MCF 10A (cell line): Measurements from ENCODE around the gene PFKFB2. TPM values are rescaled to one million over a fixed set of nuclear protein-coding genes. Genes with fewer than 3 reads are reported as not detected.

Experiments used
- BruUV-seq: library from RNA; stranded (reverse); fragments of 400-500 nt; replicated peaks from 2 replicates; lab custom pipeline; 2021; lab: Mats Ljungman, UMichigan
- CTCF ChIA-PET: fragments of 300-600 bp; sonication (Branson Sonifier 250); formaldehyde crosslinking; extraction: SDS; loops from one replicate; lab custom pipeline; 2021; ENCODE audit warnings: antibody characterized with exemption, inconsistent platforms; lab: Yijun Ruan, JAX
- POLR2A ChIA-PET: fragments of 300-600, 350-650 bp; sonication (Branson Sonifier 250); formaldehyde crosslinking; extraction: SDS; loops from one replicate; lab custom pipeline; 2020; ENCODE audit warnings: antibody characterized with exemption, inconsistent platforms; lab: Yijun Ruan, JAX
- DNase-seq: peaks from one replicate; pipeline ENCODE4 v3.0.0-alpha.2; 2018; ENCODE audit not compliant: unreplicated experiment
- H3K27ac Mint-ChIP-seq: one replicate; pipeline ENCODE4 v1.8.0; 2022; ENCODE audit warnings: mild to moderate bottlenecking, low read depth, mixed read lengths; ENCODE audit not compliant: unreplicated experiment
- H3K27me3 Mint-ChIP-seq: one replicate; pipeline ENCODE4 v1.8.0; 2022; ENCODE audit warnings: mixed read lengths; ENCODE audit not compliant: insufficient read depth, unreplicated experiment
- H3K36me3 Mint-ChIP-seq: one replicate; pipeline ENCODE4 v1.8.0; 2022; ENCODE audit warnings: mild to moderate bottlenecking, moderate library complexity, mixed read lengths; ENCODE audit not compliant: insufficient read depth, unreplicated experiment
- H3K4me1 Mint-ChIP-seq: one replicate; pipeline ENCODE4 v1.8.0; 2022; ENCODE audit warnings: mixed read lengths; ENCODE audit not compliant: insufficient read depth, unreplicated experiment
- H3K4me3 Mint-ChIP-seq: one replicate; pipeline ENCODE4 v1.8.0; 2022; ENCODE audit warnings: mild to moderate bottlenecking, moderate library complexity, mixed read lengths; ENCODE audit not compliant: unreplicated experiment
- H3K9me3 Mint-ChIP-seq: one replicate; pipeline ENCODE4 v1.8.0; 2022; ENCODE audit warnings: mixed read lengths; ENCODE audit not compliant: unreplicated experiment
- CTCF ChIP-seq: fragments of 200-600 bp; IDR thresholded peaks from one replicate; pipeline ENCODE4 v1.8.0; 2022; ENCODE audit warnings: antibody characterized with exemption, mild to moderate bottlenecking; ENCODE audit not compliant: unreplicated experiment
- intact Hi-C: fragments of 100-400 bp; cut with micrococcal nuclease; formaldehyde crosslinking; loops from 2 replicates; pipeline ENCODE4 v1.14.1; 2022
- total RNA-seq: library from RNA; stranded (reverse); gene quantifications from 2 replicates; pipeline ENCODE4 v1.2.3, GENCODE V29; 2022

PFKFB2 gene
- total RNA-seq, 1 experiment from 2014 or later: 21.1 TPM

- no peak for TF ChIP-seq CTCF
- H3K4me3 Mint-ChIP-seq: no peak overlapping the region
- peaks cover 15% of the 10 kb centered on the region for H3K27me3 Mint-ChIP-seq
- ChIA-PET CTCF (interaction anchor here (1.0 to 1.5 kb wide), 2 partner anchors 25 to 298 kb away, joined by 4 to 6 read pairs; no protein-coding TSS in a partner anchor), POLR2A (interaction anchor here (0.8 kb wide), 1 partner anchor 11 kb away, joined by 3 read pairs; the partner anchor contains the start of gene C4BPA)
- H3K9me3 Mint-ChIP-seq: no peaks in the 10 kb centered on the region
- no peak for DNase-seq
- no peak overlapping the region for H3K27ac Mint-ChIP-seq
- intact Hi-C loops: no loop called here
- no peaks in the 10 kb centered on the region for H3K36me3 Mint-ChIP-seq
- H3K4me1 Mint-ChIP-seq: no peaks in the 10 kb centered on the region
- no TSS peak for BruUV-seq
Observed at GRCh38 chr1:207115269-207115668, 62.2 kb downstream of the PFKFB2 start.

- BruUV-seq: no TSS peak
- no peak overlapping the region for H3K27ac Mint-ChIP-seq
- ChIA-PET CTCF (interaction anchor here (0.8 kb wide), 1 partner anchor 281 kb away, joined by 3 read pairs; no protein-coding TSS in a partner anchor), POLR2A (no interaction called here)
- peaks cover 13% of the 10 kb centered on the region for H3K9me3 Mint-ChIP-seq
- H3K4me1 Mint-ChIP-seq: no peaks in the 10 kb centered on the region
- H3K4me3 Mint-ChIP-seq: no peak overlapping the region
- TF ChIP-seq CTCF: no peak
- H3K36me3 Mint-ChIP-seq: no peaks in the 10 kb centered on the region
- no peak for DNase-seq
- intact Hi-C loops: no loop called here
- H3K27me3 Mint-ChIP-seq: no peaks in the 10 kb centered on the region
Observed at GRCh38 chr1:207124389-207124788, 71.3 kb downstream of the PFKFB2 start.

GRCh38 chr1:207128336-207128921, 75.4 kb downstream of the PFKFB2 start:
- intact Hi-C loops: no loop called here
- BruUV-seq: no TSS peak
- Mint-ChIP-seq H3K36me3 (no peaks in the 10 kb centered on the region), H3K27ac (no peak overlapping the region), H3K27me3 (no peaks in the 10 kb centered on the region), H3K4me1 (no peaks in the 10 kb centered on the region), H3K9me3 (peaks cover 18% of the 10 kb centered on the region), H3K4me3 (no peak overlapping the region)
- no peak for TF ChIP-seq CTCF
- ChIA-PET CTCF (interaction anchor here (0.5 to 0.8 kb wide), 3 partner anchors 395 to 1516 kb away, joined by 3 to 5 read pairs (median 3); no protein-coding TSS in a partner anchor), POLR2A (interaction anchor here (1.0 kb wide), 1 partner anchor 35 kb away, joined by 4 read pairs; no protein-coding TSS in a partner anchor)
- DNase-seq: no peak

GRCh38 chr1:207129053-207129452, 76.0 kb downstream of the PFKFB2 start:
- H3K4me3 Mint-ChIP-seq: no peak overlapping the region
- H3K36me3 Mint-ChIP-seq: no peaks in the 10 kb centered on the region
- H3K27me3 Mint-ChIP-seq: no peaks in the 10 kb centered on the region
- no peak for TF ChIP-seq CTCF
- BruUV-seq: no TSS peak
- H3K27ac Mint-ChIP-seq: no peak overlapping the region
- POLR2A ChIA-PET: interaction anchor here (1.0 kb wide), 1 partner anchor 35 kb away, joined by 4 read pairs; no protein-coding TSS in a partner anchor
- H3K9me3 Mint-ChIP-seq: peaks cover 18% of the 10 kb centered on the region
- no peaks in the 10 kb centered on the region for H3K4me1 Mint-ChIP-seq
- intact Hi-C loops: no loop called here
- DNase-seq: no peak
- CTCF ChIA-PET: interaction anchor here (0.6 to 0.8 kb wide), 5 partner anchors 15 to 1515 kb away, joined by 3 to 5 read pairs (median 4); no protein-coding TSS in a partner anchor

Other genes starting within 250 kb of the PFKFB2 start
- gene IL20, start 187.7 kb upstream of the PFKFB2 start, total RNA-seq: not detected in 2 replicates
- gene IL24, start 155.8 kb upstream of the PFKFB2 start, total RNA-seq: 0.58 and 1.1 TPM in 2 replicates
- gene FCMR, start 131.3 kb upstream of the PFKFB2 start, total RNA-seq: 10.1 and 18.0 TPM in 2 replicates
- gene PIGR, start 106.8 kb upstream of the PFKFB2 start, total RNA-seq: not detected in 2 replicates
- not detected in 2 replicates for gene FCAMR, start 82.8 kb upstream of the PFKFB2 start, total RNA-seq
- 35.4 and 35.5 TPM in 2 replicates for gene C1orf116, start 20.5 kb upstream of the PFKFB2 start, total RNA-seq
- 19.2 and 24.2 TPM in 2 replicates for gene YOD1, start 2.1 kb upstream of the PFKFB2 start, total RNA-seq
- not detected in 2 replicates for gene C4BPB, start 35.6 kb downstream of the PFKFB2 start, total RNA-seq
- gene C4BPA, start 51.0 kb downstream of the PFKFB2 start, total RNA-seq: not detected in 2 replicates